Endodermal cell (in vitro differentiated cells): ENCODE measurements around the gene LRTM2. TPM values are rescaled to one million over a fixed set of nuclear protein-coding genes. Genes with fewer than 3 reads are reported as not detected.

Experiments used
- DNase-seq: peaks from one replicate; pipeline ENCODE4 v3.0.0-alpha.2; 2017
- H3K27ac ChIP-seq: 2 replicates; pipeline ENCODE4 v1.5.1; 2013; ENCODE audit warnings: mild to moderate bottlenecking, low read depth, low read length, moderate library complexity
- H3K27me3 ChIP-seq: 2 replicates; pipeline ENCODE4 v1.6.1; 2013; ENCODE audit warnings: mild to moderate bottlenecking, low read length, moderate library complexity; ENCODE audit not compliant: insufficient read depth, control insufficient read depth, poor library complexity, severe bottlenecking
- H3K36me3 ChIP-seq: 2 replicates; pipeline ENCODE4 v1.7.0; 2013; ENCODE audit warnings: mild to moderate bottlenecking, low read length, moderate library complexity; ENCODE audit not compliant: control insufficient read depth, insufficient read depth
- H3K4me1 ChIP-seq: one replicate; pipeline ENCODE4 v1.7.0; 2013; ENCODE audit warnings: low read length; ENCODE audit not compliant: control insufficient read depth, insufficient read depth
- H3K4me3 ChIP-seq: 2 replicates; pipeline ENCODE4 v1.5.1; 2013; ENCODE audit warnings: mild to moderate bottlenecking, low read length, moderate library complexity
- H3K9ac ChIP-seq: 2 replicates; pipeline ENCODE4 v1.6.1; 2013; ENCODE audit warnings: mild to moderate bottlenecking, low read length, moderate library complexity; ENCODE audit not compliant: poor library complexity, severe bottlenecking; ENCODE audit errors: extremely low read depth
- H3K9me3 ChIP-seq: 2 replicates; pipeline ENCODE4 v1.6.1; 2013; ENCODE audit warnings: mild to moderate bottlenecking, low read length, moderate library complexity; ENCODE audit not compliant: control insufficient read depth
- H3K27ac Mint-ChIP-seq: 2 replicates; pipeline ENCODE4 v1.8.0; 2020; ENCODE audit warnings: mixed read lengths
- H3K27me3 Mint-ChIP-seq: 2 replicates; pipeline ENCODE4 v1.8.0; 2021; ENCODE audit warnings: mild to moderate bottlenecking, mixed read lengths; ENCODE audit not compliant: insufficient read depth
- H3K36me3 Mint-ChIP-seq: 2 replicates; pipeline ENCODE4 v1.8.0; 2020; ENCODE audit warnings: low read depth, mixed read lengths
- H3K4me1 Mint-ChIP-seq: 2 replicates; pipeline ENCODE4 v1.8.0; 2020; ENCODE audit warnings: mixed read lengths
- H3K4me3 Mint-ChIP-seq: 2 replicates; pipeline ENCODE4 v1.8.0; 2020; ENCODE audit warnings: mild to moderate bottlenecking, moderate library complexity, mixed read lengths
- H3K9me3 Mint-ChIP-seq: 2 replicates; pipeline ENCODE4 v1.8.0; 2020; ENCODE audit warnings: mild to moderate bottlenecking, mixed read lengths
- WGBS, 2 experiments: methylation state at CpG; one replicate each; pipeline versions ENCODE4 v1.1.5 to v1.1.7; 2013; ENCODE audit warnings: missing lambda C conversion rate in 2 of 2, mixed read lengths in 1 of 2; ENCODE audit not compliant: insufficient coverage in 1 of 2, insufficient read length in 1 of 2; 5-methylcytosine and 5-hydroxymethylcytosine counted together
- total RNA-seq, 2 donors: library from RNA; stranded (reverse); fragmentation: NEBNext Ultra II Directional in 1 of 2; extraction: Animal tissue kit (Norgen Biotek cat#: 25700) in 1 of 2; gene quantifications; 2 replicates in 1 of 2; 3 replicates in 1 of 2; pipeline ENCODE4 v1.2.1, GENCODE V29; 2021
- TF ChIP-seq, protein P1 (sequence below): fragments of 200-600 bp; sonication (generic); conservative IDR thresholded peaks from 2 replicates; pipeline ENCODE4 v1.5.0; 2021; ENCODE audit warnings: antibody characterized with exemption, mild to moderate bottlenecking

The LRTM2 gene
- total RNA-seq, 2 donors from 2014 or later, result 0.40 TPM

DNA sequence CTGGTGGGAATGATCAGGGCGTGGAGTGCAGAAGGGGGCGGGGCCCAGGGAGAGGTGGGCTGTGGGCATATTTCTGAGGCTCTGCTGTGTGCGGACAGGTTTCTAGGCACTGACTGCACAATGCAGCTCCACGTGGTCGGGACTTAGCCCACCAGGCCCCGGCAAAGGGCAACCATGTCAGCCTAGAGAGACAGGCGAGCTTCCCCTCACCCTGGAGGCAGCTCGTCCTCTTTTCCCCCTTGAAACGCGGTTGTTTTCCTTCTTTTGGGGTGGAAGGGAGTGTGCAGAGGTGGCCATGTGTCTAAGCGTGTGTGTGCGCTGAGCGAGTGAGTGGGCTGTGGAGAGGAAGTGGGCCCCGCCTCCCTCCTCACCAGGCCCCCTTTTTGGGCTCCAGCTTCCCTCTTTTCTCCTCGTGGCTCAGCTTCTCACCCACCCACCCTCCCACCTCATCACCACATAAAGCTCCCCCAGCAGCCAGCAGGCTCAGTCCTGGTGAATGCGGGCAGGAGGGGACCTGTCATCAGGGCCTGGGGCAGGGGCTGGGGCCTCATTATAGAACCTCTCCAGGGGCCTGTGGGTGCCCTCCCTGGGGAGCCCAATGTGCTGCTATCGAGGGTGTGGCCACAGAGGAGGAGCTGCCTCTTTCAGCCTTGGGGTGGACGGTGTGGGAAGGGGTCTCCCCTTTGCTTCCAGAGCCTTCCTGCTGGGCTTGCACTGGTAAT, 22.0 kb downstream of the LRTM2 start:
- Mint-ChIP-seq H3K4me1 (peaks cover 17% of the 10 kb centered on the region), H3K27ac (no peak overlapping the region), H3K27me3 (peaks cover 1% of the 10 kb centered on the region), H3K9me3 (no peaks in the 10 kb centered on the region), H3K4me3 (no peak overlapping the region), H3K36me3 (no peaks in the 10 kb centered on the region)
- DNase-seq, result peak; percentile 49
- 92 to 97% methylated on average over 9 to 13 of the region's 18 CpGs for WGBS, 2 experiments
- H3K27ac ChIP-seq, result no peak overlapping the region
- TF ChIP-seq, protein P1, sequence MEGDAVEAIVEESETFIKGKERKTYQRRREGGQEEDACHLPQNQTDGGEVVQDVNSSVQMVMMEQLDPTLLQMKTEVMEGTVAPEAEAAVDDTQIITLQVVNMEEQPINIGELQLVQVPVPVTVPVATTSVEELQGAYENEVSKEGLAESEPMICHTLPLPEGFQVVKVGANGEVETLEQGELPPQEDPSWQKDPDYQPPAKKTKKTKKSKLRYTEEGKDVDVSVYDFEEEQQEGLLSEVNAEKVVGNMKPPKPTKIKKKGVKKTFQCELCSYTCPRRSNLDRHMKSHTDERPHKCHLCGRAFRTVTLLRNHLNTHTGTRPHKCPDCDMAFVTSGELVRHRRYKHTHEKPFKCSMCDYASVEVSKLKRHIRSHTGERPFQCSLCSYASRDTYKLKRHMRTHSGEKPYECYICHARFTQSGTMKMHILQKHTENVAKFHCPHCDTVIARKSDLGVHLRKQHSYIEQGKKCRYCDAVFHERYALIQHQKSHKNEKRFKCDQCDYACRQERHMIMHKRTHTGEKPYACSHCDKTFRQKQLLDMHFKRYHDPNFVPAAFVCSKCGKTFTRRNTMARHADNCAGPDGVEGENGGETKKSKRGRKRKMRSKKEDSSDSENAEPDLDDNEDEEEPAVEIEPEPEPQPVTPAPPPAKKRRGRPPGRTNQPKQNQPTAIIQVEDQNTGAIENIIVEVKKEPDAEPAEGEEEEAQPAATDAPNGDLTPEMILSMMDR, result no peak
- H3K36me3 ChIP-seq, result no peaks in the 10 kb centered on the region
- no peaks in the 10 kb centered on the region for H3K4me1 ChIP-seq
- H3K9ac ChIP-seq, result no peak overlapping the region
- no peaks in the 10 kb centered on the region for H3K9me3 ChIP-seq
- no peak overlapping the region for H3K4me3 ChIP-seq
- H3K27me3 ChIP-seq, result no peaks in the 10 kb centered on the region

DNA sequence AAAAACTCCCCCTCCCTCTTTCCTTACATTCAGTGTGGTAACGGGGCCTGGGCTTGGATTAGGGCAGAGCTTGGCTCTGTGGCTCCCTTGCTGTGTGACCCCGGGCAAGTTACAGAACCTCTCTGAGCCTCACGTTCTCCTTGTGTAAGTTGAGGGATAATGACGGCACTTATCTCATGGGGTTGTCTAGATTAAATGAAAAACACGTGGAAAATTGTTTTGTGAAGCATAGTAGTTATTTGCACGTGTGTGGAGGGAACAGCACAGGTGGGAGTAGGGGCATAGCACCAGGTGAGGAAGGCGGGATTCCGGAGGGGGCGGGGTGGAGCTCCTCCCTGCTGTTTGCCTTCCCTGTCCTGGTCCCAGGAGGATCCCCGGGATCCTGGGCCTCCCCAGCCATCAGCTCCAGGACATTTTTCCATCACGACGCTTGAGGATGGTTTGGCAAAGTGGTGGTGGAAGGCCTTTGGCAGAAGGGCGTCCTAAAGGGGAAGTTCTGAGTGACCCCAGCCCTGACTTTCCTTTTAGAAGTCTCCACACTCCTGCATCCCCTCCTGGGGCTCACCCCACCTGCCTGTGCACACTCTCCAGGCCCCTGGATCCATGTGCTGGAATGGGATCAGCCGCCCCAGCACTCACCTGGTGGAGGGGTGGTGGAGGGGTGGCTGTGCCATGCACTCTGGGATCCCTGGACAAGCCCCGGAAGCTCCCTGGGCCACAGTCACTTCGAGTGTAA, 22.7 kb downstream of the LRTM2 start:
- no peak overlapping the region for H3K9ac ChIP-seq
- H3K27me3 ChIP-seq, result no peaks in the 10 kb centered on the region
- H3K4me1 Mint-ChIP-seq, result peaks cover 17% of the 10 kb centered on the region
- no peaks in the 10 kb centered on the region for H3K9me3 ChIP-seq
- no peak overlapping the region for H3K4me3 Mint-ChIP-seq
- H3K27ac ChIP-seq, result no peak overlapping the region
- no peaks in the 10 kb centered on the region for H3K9me3 Mint-ChIP-seq
- WGBS, 2 experiments, result 82 to 89% methylated on average over 10 to 16 of the region's 16 CpGs
- no peak overlapping the region for H3K27ac Mint-ChIP-seq
- H3K4me3 ChIP-seq, result no peak overlapping the region
- peak; percentile 50 for DNase-seq
- peaks cover 1% of the 10 kb centered on the region for H3K27me3 Mint-ChIP-seq
- no peaks in the 10 kb centered on the region for H3K36me3 ChIP-seq
- no peaks in the 10 kb centered on the region for H3K36me3 Mint-ChIP-seq
- H3K4me1 ChIP-seq, result no peaks in the 10 kb centered on the region
- TF ChIP-seq, protein P1, result no peak

- Histone ChIP-seq H3K27ac (no peak overlapping the region), H3K4me1 (no peaks in the 10 kb centered on the region), H3K36me3 (no peaks in the 10 kb centered on the region), H3K9me3 (no peaks in the 10 kb centered on the region), H3K4me3 (no peak overlapping the region), H3K9ac (no peak overlapping the region), H3K27me3 (no peaks in the 10 kb centered on the region)
- 83% methylated on average over 3 of the region's 3 CpGs; no CpG with 5 or more reads in 1 of the 2 experiments for WGBS, 2 experiments
- H3K27ac Mint-ChIP-seq, result no peak overlapping the region
- H3K4me1 Mint-ChIP-seq, result peaks cover 17% of the 10 kb centered on the region
- no peaks in the 10 kb centered on the region for H3K9me3 Mint-ChIP-seq
- H3K36me3 Mint-ChIP-seq, result no peaks in the 10 kb centered on the region
- peaks cover 1% of the 10 kb centered on the region for H3K27me3 Mint-ChIP-seq
- TF ChIP-seq, protein P1, result no peak
- no peak overlapping the region for H3K4me3 Mint-ChIP-seq
- DNase-seq, result no peak
These were observed 23.3 kb downstream of the LRTM2 start for GRCh38 chr12:1843641-1844005.
